Neural progenitor cell (in vitro differentiated cells): ENCODE results near the gene SYT7. TPM values are rescaled to one million over a fixed set of nuclear protein-coding genes. Genes with fewer than 3 reads are reported as not detected.
A peak's percentile ranks its signal among the peaks of the same experiment; 100 is the strongest.

Experiments
- DNase-seq: peaks from one replicate; pipeline ENCODE4 v3.0.0-alpha.2; 2016; ENCODE audit warnings: low spot score
- H2AFZ ChIP-seq: fragments of 200-600 bp; sonication (generic); replicated peaks from 2 replicates; pipeline ENCODE4 v1.6.1; 2016; ENCODE audit warnings: antibody characterized with exemption
- H3F3A ChIP-seq: fragments of 200-600 bp; sonication (generic); 2 replicates; pipeline ENCODE4 v1.6.1; 2016; ENCODE audit warnings: antibody characterized with exemption, low read depth
- H3K27ac ChIP-seq: fragments of 200-600 bp; sonication (generic); 2 replicates; pipeline ENCODE4 v1.5.1; 2016; ENCODE audit warnings: mild to moderate bottlenecking
- H3K27me3 ChIP-seq: fragments of 200-600 bp; sonication (generic); 2 replicates; pipeline ENCODE4 v1.6.1; 2016; ENCODE audit warnings: mild to moderate bottlenecking, moderate library complexity
- H3K36me3 ChIP-seq: fragments of 200-600 bp; sonication (generic); 2 replicates; pipeline ENCODE4 v1.5.1; 2016
- H3K4me1 ChIP-seq: fragments of 200-600 bp; sonication (generic); 2 replicates; pipeline ENCODE4 v1.6.1; 2016; ENCODE audit warnings: mixed run types
- H3K4me2 ChIP-seq: fragments of 200-600 bp; sonication (generic); 2 replicates; pipeline ENCODE4 v1.6.1; 2016
- H3K4me3 ChIP-seq: fragments of 200-600 bp; sonication (generic); 2 replicates; pipeline ENCODE4 v1.5.1; 2016
- H3K79me2 ChIP-seq: fragments of 200-600 bp; sonication (generic); 2 replicates; pipeline ENCODE4 v1.6.1; 2016; ENCODE audit warnings: low read depth
- H3K9ac ChIP-seq: fragments of 200-600 bp; sonication (generic); 2 replicates; pipeline ENCODE4 v1.6.1; 2016
- H3K9me3 ChIP-seq: fragments of 200-600 bp; sonication (generic); 2 replicates; pipeline ENCODE4 v1.5.1; 2016; ENCODE audit warnings: low read depth
- H4K20me1 ChIP-seq: fragments of 200-600 bp; sonication (generic); 2 replicates; pipeline ENCODE4 v1.6.1; 2016; ENCODE audit warnings: low read depth
- H3K27ac Mint-ChIP-seq: 3 replicates; pipeline ENCODE4 v1.8.0; 2021; ENCODE audit warnings: mixed read lengths
- H3K27me3 Mint-ChIP-seq: 2 replicates; pipeline ENCODE4 v1.8.0; 2022; ENCODE audit warnings: low read depth, mild to moderate bottlenecking, inconsistent platforms, moderate library complexity, mixed read lengths; ENCODE audit not compliant: insufficient read depth
- H3K36me3 Mint-ChIP-seq: 3 replicates; pipeline ENCODE4 v1.8.0; 2021; ENCODE audit warnings: mixed read lengths
- H3K4me1 Mint-ChIP-seq: 3 replicates; pipeline ENCODE4 v1.8.0; 2021; ENCODE audit warnings: mixed read lengths
- H3K4me3 Mint-ChIP-seq: 3 replicates; pipeline ENCODE4 v1.8.0; 2021; ENCODE audit warnings: mild to moderate bottlenecking, moderate library complexity, mixed read lengths
- H3K9me3 Mint-ChIP-seq: 3 replicates; pipeline ENCODE4 v1.8.0; 2020; ENCODE audit warnings: mixed read lengths
- EZH2 ChIP-seq: fragments of 200-600 bp; sonication (generic); IDR thresholded peaks from 2 replicates; pipeline ENCODE4 v1.6.1; 2017; ENCODE audit warnings: antibody characterized with exemption, mild to moderate bottlenecking, moderate library complexity
- EZH2phosphoT487 ChIP-seq: fragments of 200-600 bp; sonication (generic); IDR thresholded peaks from 2 replicates; pipeline ENCODE4 v1.6.1; 2017; ENCODE audit warnings: antibody characterized with exemption
- total RNA-seq: library from RNA; depleted of rRNA; stranded (reverse); fragments of >200 nt; gene quantifications from 2 replicates; pipeline ENCODE4 v1.2.3, GENCODE V29; 2015; ENCODE audit warnings: low replicate concordance
- TF ChIP-seq, protein P1 (sequence below): fragments of 200-600 bp; sonication (generic); IDR thresholded peaks from 2 replicates; pipeline ENCODE4 v1.5.1; 2017; ENCODE audit warnings: antibody characterized with exemption, mild to moderate bottlenecking

The SYT7 gene
- total RNA-seq, 1 donor from 2014 or later, result 0.73 TPM

- Histone ChIP-seq H3K9ac (no peak overlapping the region), H3K27ac (no peak overlapping the region), H2AFZ (no peak overlapping the region), H3K4me3 (no peak overlapping the region), H3F3A (no peaks in the 10 kb centered on the region), H3K4me1 (peaks cover 26% of the 10 kb centered on the region), H3K9me3 (no peaks in the 10 kb centered on the region), H3K27me3 (no peaks in the 10 kb centered on the region), H3K4me2 (no peak overlapping the region), H3K79me2 (no peaks in the 10 kb centered on the region), H4K20me1 (no peaks in the 10 kb centered on the region), H3K36me3 (no peaks in the 10 kb centered on the region)
- Mint-ChIP-seq H3K4me3 (no peak overlapping the region), H3K27me3 (peaks cover 15% of the 10 kb centered on the region), H3K9me3 (no peaks in the 10 kb centered on the region), H3K4me1 (peaks cover 49% of the 10 kb centered on the region), H3K36me3 (peaks cover 2% of the 10 kb centered on the region), H3K27ac (no peak overlapping the region)
- no peak for TF ChIP-seq EZH2phosphoT487
- TF ChIP-seq, protein P1, sequence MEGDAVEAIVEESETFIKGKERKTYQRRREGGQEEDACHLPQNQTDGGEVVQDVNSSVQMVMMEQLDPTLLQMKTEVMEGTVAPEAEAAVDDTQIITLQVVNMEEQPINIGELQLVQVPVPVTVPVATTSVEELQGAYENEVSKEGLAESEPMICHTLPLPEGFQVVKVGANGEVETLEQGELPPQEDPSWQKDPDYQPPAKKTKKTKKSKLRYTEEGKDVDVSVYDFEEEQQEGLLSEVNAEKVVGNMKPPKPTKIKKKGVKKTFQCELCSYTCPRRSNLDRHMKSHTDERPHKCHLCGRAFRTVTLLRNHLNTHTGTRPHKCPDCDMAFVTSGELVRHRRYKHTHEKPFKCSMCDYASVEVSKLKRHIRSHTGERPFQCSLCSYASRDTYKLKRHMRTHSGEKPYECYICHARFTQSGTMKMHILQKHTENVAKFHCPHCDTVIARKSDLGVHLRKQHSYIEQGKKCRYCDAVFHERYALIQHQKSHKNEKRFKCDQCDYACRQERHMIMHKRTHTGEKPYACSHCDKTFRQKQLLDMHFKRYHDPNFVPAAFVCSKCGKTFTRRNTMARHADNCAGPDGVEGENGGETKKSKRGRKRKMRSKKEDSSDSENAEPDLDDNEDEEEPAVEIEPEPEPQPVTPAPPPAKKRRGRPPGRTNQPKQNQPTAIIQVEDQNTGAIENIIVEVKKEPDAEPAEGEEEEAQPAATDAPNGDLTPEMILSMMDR, result no peak
- no peak for TF ChIP-seq EZH2
- DNase-seq, result no peak
Observed at GRCh38 chr11:61544466-61544865, 36.4 kb downstream of the SYT7 start.

- Mint-ChIP-seq H3K4me3 (no peak overlapping the region), H3K36me3 (peaks cover 2% of the 10 kb centered on the region), H3K27me3 (peaks cover 15% of the 10 kb centered on the region), H3K9me3 (no peaks in the 10 kb centered on the region), H3K27ac (no peak overlapping the region), H3K4me1 (peaks cover 49% of the 10 kb centered on the region)
- Histone ChIP-seq H3K4me3 (no peak overlapping the region), H3K79me2 (no peaks in the 10 kb centered on the region), H4K20me1 (no peaks in the 10 kb centered on the region), H3K27me3 (no peaks in the 10 kb centered on the region), H3F3A (no peaks in the 10 kb centered on the region), H3K36me3 (no peaks in the 10 kb centered on the region), H3K4me2 (no peak overlapping the region), H3K27ac (no peak overlapping the region), H2AFZ (no peak overlapping the region), H3K9me3 (no peaks in the 10 kb centered on the region), H3K4me1 (peaks cover 22% of the 10 kb centered on the region), H3K9ac (no peak overlapping the region)
- TF ChIP-seq EZH2, result no peak
- no peak for TF ChIP-seq EZH2phosphoT487
- DNase-seq, result no peak
Observed at GRCh38 chr11:61543606-61544306, 37.1 kb downstream of the SYT7 start.

- H3K27ac Mint-ChIP-seq, result no peak overlapping the region
- Histone ChIP-seq H3K4me3 (no peak overlapping the region), H3F3A (no peaks in the 10 kb centered on the region), H3K79me2 (no peaks in the 10 kb centered on the region), H2AFZ (peak overlapping the region; percentile 45), H3K27me3 (no peaks in the 10 kb centered on the region), H3K4me2 (no peak overlapping the region), H3K36me3 (no peaks in the 10 kb centered on the region), H3K27ac (no peak overlapping the region), H4K20me1 (no peaks in the 10 kb centered on the region), H3K9ac (no peak overlapping the region), H3K4me1 (peaks cover 22% of the 10 kb centered on the region), H3K9me3 (no peaks in the 10 kb centered on the region)
- no peaks in the 10 kb centered on the region for H3K9me3 Mint-ChIP-seq
- H3K4me3 Mint-ChIP-seq, result no peak overlapping the region
- peaks cover 49% of the 10 kb centered on the region for H3K4me1 Mint-ChIP-seq
- H3K27me3 Mint-ChIP-seq, result peaks cover 15% of the 10 kb centered on the region
- TF ChIP-seq EZH2phosphoT487 (no peak), EZH2 (no peak)
- TF ChIP-seq, protein P1, result no peak
- no peak for DNase-seq
- peaks cover 2% of the 10 kb centered on the region for H3K36me3 Mint-ChIP-seq
Observed at GRCh38 chr11:61542705-61543104, 38.2 kb downstream of the SYT7 start.

DNA sequence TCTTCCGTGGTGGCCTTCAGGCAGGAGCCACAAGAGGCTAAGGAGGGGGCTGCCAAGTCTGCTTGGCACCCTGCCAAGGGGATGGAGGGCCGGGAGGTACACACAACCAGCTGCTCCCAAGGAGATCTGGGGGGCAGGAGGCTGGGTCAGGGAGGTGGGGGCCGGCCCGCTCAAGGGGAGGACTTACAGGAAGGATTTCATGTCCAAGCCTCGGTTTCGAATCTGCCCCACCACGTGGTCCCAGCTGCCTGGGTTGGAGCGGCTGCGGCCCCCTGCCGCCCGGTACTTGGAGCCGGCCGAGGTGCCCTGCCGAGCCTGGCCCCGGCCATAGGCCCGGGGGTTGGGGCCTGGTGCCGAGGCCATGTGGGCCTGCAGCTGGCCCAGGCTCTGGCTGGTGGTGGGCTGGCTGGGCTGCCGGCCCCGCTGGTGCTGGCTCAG lies 38.8 kb downstream of the SYT7 start:
- DNase-seq, result no peak
- H3K4me1 Mint-ChIP-seq, result peaks cover 44% of the 10 kb centered on the region

More for the DNA sequence above, 38.8 kb downstream of the SYT7 start:
- Mint-ChIP-seq H3K4me3 (no peak overlapping the region), H3K27me3 (peaks cover 14% of the 10 kb centered on the region), H3K36me3 (peaks cover 2% of the 10 kb centered on the region), H3K9me3 (no peaks in the 10 kb centered on the region), H3K27ac (peak overlapping the region; percentile 66)
- Histone ChIP-seq H3K79me2 (no peaks in the 10 kb centered on the region), H2AFZ (no peak overlapping the region), H3F3A (no peaks in the 10 kb centered on the region), H3K4me1 (peaks cover 23% of the 10 kb centered on the region), H3K4me2 (peak overlapping the region; percentile 27), H3K36me3 (no peaks in the 10 kb centered on the region), H3K9ac (no peak overlapping the region), H3K4me3 (no peak overlapping the region), H3K27me3 (no peaks in the 10 kb centered on the region), H4K20me1 (no peaks in the 10 kb centered on the region), H3K9me3 (no peaks in the 10 kb centered on the region), H3K27ac (no peak overlapping the region)
- no peak for TF ChIP-seq EZH2phosphoT487
- TF ChIP-seq EZH2, result no peak
- TF ChIP-seq, protein P1, result no peak
